Measurements from ENCODE around the gene MMP21.
A peak's percentile ranks its signal among the peaks of the same experiment; 100 is the strongest.

Gene MMP21

DNA sequence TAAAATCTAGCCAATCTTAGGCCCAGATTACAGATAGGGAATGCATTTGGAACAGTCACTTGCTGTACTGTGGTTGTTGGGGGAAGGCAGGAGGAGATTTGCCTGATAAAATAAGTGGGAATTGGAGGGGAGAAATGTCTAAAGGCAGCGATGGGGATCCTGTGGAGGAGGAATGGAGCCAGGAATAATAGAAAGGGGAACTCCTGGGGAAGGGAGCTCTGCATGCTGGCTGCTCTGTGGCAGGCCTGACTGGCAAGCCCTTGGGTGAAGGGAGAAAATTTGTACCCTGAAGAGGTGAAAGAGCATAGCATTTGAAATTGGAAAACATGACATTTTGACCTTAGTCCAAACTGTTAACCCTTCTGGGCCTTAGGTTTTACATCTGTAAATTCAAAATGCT, 13.7 kb downstream of the MMP21 start:
- H3K4me1 Mint-ChIP-seq (ENCODE audit: low read depth) = peaks cover 3% of the 10 kb centered on the region
- no peaks in the 10 kb centered on the region for H3K27me3 Mint-ChIP-seq
- no peak overlapping the region for H3K27ac Mint-ChIP-seq
- H3K4me3 Mint-ChIP-seq = no peak overlapping the region
- peaks cover 15% of the 10 kb centered on the region for H3K36me3 Mint-ChIP-seq
- no peaks in the 10 kb centered on the region for H3K9me3 Mint-ChIP-seq (ENCODE audit: low read depth)

DNA sequence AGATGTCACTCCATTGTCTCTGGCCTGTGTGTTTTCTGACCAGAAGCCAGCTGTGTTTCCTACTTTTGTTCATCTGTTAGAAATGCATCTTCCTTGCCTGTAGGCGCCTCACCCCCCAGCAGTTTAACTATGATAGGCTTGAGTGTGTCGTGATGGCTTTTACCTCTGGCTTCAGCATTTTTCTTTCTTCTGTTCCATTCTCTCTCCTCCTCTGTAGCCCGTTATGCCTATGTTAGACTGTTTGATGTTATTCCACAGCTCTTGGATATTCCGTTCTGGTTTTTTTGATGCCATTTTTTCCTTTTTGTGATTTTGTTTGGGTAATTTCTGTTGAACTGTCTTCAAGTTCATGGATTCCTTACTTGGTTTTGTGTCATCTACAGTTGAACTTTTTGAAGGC, 17.9 kb downstream of the MMP21 start:
- Mint-ChIP-seq H3K4me3 (no peak overlapping the region), H3K27ac (peak overlapping the region; percentile 1), H3K36me3 (peaks cover 8% of the 10 kb centered on the region), H3K27me3 (no peaks in the 10 kb centered on the region), H3K4me1 (ENCODE audit: low read depth) (peaks cover 9% of the 10 kb centered on the region), H3K9me3 (ENCODE audit: low read depth) (no peaks in the 10 kb centered on the region)

DNA sequence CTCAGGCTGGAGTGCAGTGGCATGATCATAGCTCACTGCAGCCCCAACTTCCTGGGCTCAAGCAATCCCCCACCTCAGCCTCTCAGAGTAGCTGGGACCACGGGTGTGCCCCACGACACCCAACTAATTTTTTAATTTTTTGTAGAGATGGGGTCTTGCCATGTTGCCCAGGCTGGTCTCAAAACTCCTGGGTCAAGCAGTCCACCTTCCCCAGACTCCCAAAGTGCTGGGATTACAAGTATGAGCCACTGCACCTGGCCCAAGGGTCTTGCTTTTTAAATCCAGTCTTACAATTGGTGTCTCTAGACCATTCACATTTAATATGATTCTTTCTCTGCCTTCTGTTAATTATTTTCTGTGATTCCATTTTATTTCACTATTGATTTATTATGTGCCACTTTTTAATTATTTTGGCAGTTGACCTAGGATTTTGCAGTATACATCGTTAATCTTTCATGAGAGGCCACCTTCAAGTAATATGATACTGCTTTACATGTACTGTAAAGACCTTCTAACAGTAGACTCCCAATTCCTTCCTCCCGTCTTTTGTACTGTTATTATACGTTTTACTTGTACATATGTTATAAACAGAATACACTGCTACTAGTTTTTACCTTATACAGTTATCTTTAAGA, 18.7 kb downstream of the MMP21 start:
- Mint-ChIP-seq H3K4me3 (no peak overlapping the region), H3K27me3 (no peaks in the 10 kb centered on the region), H3K4me1 (ENCODE audit: low read depth) (peaks cover 9% of the 10 kb centered on the region), H3K9me3 (ENCODE audit: low read depth) (no peaks in the 10 kb centered on the region), H3K36me3 (peaks cover 8% of the 10 kb centered on the region), H3K27ac (peak overlapping the region; percentile 17)

DNA sequence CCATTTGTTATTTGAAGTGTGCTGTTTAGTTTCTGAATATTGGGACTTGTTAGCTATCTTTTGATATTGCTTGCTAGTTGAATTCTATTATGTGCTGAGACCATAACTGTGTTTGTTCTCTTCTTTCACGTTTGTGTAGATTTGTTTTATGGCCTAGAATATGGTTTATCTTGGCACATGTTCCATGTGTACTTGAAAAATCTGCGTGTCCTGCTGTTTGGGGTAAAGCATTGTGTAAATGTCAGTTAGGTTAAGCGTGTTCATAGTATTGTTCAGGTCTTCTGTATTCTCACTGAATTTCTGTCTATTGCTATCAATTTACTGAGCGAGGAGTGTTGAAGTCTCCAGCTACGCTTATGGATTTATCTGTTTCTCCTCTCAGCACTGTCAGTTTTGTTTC, 19.4 kb downstream of the MMP21 start:
- Mint-ChIP-seq H3K4me3 (no peak overlapping the region), H3K36me3 (peaks cover 8% of the 10 kb centered on the region), H3K9me3 (ENCODE audit: low read depth) (no peaks in the 10 kb centered on the region), H3K27ac (peak overlapping the region; percentile 6), H3K4me1 (ENCODE audit: low read depth) (peaks cover 9% of the 10 kb centered on the region), H3K27me3 (no peaks in the 10 kb centered on the region)

DNA sequence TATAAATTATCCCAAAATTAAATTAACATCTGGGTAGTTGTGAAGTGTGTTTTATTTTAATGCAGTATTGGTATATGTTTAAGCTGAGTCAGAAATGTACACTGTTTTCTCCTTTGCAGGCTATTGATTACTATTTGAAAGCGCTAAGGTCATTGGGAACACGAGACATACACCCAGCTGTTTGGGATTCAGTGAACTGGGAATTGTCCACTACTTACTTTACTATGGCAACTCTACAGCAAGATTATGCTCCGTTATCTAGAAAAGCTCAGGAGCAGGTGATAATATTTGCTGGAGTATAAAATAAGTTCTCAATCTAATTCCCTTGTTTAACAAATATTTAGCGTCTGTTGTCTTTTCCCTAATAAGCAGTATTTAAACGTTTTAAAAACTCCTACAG, 28.2 kb downstream of the MMP21 start:
- Mint-ChIP-seq H3K4me3 (no peak overlapping the region), H3K27ac (no peak overlapping the region), H3K27me3 (no peaks in the 10 kb centered on the region), H3K4me1 (ENCODE audit: low read depth) (no peaks in the 10 kb centered on the region), H3K9me3 (ENCODE audit: low read depth) (no peaks in the 10 kb centered on the region), H3K36me3 (peaks cover 23% of the 10 kb centered on the region)

DNA sequence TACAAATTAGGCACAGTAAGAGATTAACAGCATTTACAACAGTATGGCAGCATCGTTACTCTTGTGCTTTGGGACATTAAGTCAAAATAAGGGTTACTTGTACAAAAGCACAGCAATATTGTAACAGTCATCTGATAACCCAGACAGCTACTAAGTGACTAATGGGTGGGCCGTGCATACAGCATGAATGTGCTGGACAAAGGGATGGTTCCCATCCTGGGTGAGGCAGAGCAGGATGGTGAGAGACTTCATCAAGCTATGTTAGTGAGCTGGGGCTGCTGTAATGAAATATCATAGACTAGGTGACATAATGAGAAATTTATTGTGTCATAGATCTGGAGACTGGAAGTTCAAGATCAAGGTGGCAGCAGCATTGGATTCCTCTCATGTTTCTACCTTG, 30.7 kb downstream of the MMP21 start:
- Mint-ChIP-seq H3K27me3 (no peaks in the 10 kb centered on the region), H3K9me3 (ENCODE audit: low read depth) (no peaks in the 10 kb centered on the region), H3K36me3 (peaks cover 27% of the 10 kb centered on the region), H3K27ac (no peak overlapping the region), H3K4me3 (no peak overlapping the region), H3K4me1 (ENCODE audit: low read depth) (no peaks in the 10 kb centered on the region)

DNA sequence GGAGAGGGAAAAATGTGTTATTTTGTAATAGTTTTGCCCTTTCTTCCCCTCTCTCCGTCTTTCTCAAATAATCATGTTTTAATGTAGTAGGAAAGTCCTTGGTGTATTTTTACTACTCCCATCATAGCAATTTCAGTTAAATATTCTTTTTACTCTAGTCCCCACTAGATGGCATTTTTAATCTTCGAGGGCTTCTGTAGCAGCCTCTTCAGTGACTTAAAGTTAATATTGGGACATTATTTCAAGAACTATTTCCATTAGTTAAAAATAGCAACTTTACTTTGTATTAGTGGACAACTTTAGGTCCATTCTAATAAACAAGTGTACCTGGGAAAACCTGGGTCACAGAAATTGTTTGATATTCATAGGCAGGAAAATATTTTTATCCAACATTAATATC, 33.2 kb downstream of the MMP21 start:
- Mint-ChIP-seq H3K27ac (no peak overlapping the region), H3K36me3 (peaks cover 23% of the 10 kb centered on the region), H3K27me3 (no peaks in the 10 kb centered on the region), H3K4me3 (no peak overlapping the region), H3K4me1 (ENCODE audit: low read depth) (no peaks in the 10 kb centered on the region), H3K9me3 (ENCODE audit: low read depth) (no peaks in the 10 kb centered on the region)

DNA sequence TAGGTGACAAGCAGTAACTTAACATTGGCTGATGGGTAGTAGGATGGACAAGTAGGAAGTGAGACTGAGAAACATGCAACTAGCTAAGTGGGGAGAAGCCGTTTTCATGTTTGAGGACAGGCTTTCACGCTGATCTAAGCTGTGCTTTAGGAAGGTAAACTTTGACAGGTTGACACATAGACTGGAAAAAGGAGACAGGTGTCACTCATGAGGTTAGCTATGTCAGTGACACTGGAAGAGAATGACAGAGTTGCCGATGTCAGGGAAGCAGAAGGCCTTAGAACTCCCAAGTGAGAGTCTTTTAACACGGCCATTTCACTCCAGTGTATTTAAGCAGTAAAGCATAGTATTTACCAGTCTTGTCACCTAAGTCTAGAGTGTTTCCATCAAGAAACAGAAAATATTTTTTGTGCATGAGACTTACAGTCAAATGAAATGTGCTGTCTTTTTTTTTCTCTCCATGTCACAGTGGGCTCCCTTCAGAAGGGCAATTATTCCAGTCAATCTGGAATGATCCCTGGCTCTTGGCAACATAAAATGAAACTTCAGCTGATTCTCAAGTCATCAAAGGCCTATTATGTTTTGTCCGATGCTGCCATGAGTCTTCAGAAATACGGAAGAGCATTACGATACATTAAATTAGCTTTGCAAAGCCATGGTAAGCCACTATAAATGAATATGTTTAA, 35.5 kb downstream of the MMP21 start:
- Mint-ChIP-seq H3K4me3 (no peak overlapping the region), H3K27me3 (no peaks in the 10 kb centered on the region), H3K36me3 (peaks cover 25% of the 10 kb centered on the region), H3K9me3 (ENCODE audit: low read depth) (no peaks in the 10 kb centered on the region), H3K27ac (peak overlapping the region; percentile 5), H3K4me1 (ENCODE audit: low read depth) (no peaks in the 10 kb centered on the region)

DNA sequence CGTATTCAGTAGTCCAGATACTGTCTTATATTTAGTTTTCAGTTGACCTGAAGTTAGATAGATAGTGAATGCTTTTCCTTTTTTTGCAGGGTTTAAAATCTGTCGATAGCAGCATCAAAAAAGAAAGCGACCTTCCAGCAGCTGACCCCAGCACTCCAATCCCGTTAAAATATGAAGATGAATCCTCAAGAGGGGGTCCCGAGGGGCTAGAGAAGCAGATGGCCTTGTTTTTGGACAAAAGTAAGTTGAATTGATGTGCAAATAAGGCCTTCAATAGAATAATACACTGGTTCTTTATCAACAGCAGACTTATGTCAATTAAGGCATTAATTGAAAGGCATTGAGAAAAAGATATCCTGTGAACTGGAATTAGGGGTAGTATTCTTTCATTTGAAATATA, 37.4 kb downstream of the MMP21 start:
- no peaks in the 10 kb centered on the region for H3K9me3 Mint-ChIP-seq (ENCODE audit: low read depth)
- H3K27me3 Mint-ChIP-seq = no peaks in the 10 kb centered on the region
- no peaks in the 10 kb centered on the region for H3K4me1 Mint-ChIP-seq (ENCODE audit: low read depth)
- H3K4me3 Mint-ChIP-seq = no peak overlapping the region
- no peak overlapping the region for H3K27ac Mint-ChIP-seq
- peaks cover 14% of the 10 kb centered on the region for H3K36me3 Mint-ChIP-seq

DNA sequence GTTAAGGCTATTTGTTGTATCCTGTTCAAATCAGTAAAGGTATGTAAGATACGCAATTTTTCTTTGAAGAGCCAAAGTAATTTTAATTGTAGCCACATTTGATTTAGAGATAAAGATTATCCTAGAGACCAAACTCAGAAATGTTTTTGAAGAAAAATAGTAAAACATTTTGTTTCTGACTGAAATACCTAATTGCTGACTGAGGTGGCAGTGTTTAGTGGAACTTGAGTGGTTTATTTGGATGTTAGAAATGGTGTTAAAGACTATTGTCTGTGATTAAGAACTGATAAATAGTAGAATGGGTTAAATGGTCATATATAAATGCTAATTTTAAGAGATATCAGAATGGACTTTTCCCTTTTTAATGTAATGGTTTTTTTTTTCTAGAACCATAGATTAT, 40.8 kb downstream of the MMP21 start:
- Mint-ChIP-seq H3K36me3 (peaks cover 15% of the 10 kb centered on the region), H3K4me1 (ENCODE audit: low read depth) (peaks cover 4% of the 10 kb centered on the region), H3K9me3 (ENCODE audit: low read depth) (no peaks in the 10 kb centered on the region)

DNA sequence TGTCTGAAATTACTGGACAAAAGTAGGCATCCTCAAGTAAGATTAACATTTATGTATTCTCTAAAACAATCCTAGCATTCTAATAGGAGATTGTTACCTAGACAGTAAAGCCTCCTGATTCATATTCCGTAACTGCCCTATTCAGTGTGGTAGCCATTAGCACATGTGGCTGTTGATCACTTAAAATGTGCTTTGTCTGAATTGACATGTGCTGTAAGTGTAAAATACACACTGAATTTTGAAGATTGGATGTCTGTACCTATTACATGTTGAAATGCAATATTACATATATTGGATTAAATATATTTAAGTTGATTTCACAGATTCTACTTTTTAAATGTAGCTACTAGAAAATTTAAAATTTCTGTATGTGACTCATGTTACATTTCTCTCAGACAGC, 41.5 kb downstream of the MMP21 start:
- peaks cover 4% of the 10 kb centered on the region for H3K4me1 Mint-ChIP-seq (ENCODE audit: low read depth)
- no peaks in the 10 kb centered on the region for H3K9me3 Mint-ChIP-seq (ENCODE audit: low read depth)
- no peak overlapping the region for H3K27ac Mint-ChIP-seq
- no peak overlapping the region for H3K4me3 Mint-ChIP-seq
- H3K27me3 Mint-ChIP-seq = no peaks in the 10 kb centered on the region
- peaks cover 13% of the 10 kb centered on the region for H3K36me3 Mint-ChIP-seq

More for the DNA sequence above, 40.8 kb downstream of the MMP21 start:
- Mint-ChIP-seq H3K27me3 (no peaks in the 10 kb centered on the region), H3K27ac (no peak overlapping the region), H3K4me3 (no peak overlapping the region)

DNA sequence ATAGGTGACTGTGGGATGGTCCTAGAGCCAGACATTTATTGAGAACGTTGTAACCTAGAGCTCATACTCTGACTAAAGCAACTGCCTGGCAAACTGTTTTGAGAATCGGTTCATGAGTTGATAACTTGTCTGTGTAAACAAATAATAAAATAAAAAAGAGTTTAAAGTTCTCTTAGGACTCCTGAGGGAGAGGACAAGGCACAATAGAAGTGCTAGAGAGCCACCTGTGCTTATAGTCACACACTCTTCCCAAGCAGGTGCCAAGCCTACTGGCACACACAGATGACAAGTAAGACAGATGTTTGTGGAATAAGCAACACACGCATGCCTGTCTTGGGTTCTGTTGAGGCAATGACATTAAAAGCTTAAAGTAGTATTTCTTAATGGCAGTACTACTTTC, 48.2 kb downstream of the MMP21 start:
- peaks cover 15% of the 10 kb centered on the region for H3K36me3 Mint-ChIP-seq
- peak overlapping the region; percentile 16 for H3K27ac Mint-ChIP-seq
- no peak overlapping the region for H3K4me3 Mint-ChIP-seq
- H3K9me3 Mint-ChIP-seq (ENCODE audit: low read depth) = no peaks in the 10 kb centered on the region
- peaks cover 15% of the 10 kb centered on the region for H3K4me1 Mint-ChIP-seq (ENCODE audit: low read depth)
- H3K27me3 Mint-ChIP-seq = no peaks in the 10 kb centered on the region

DNA sequence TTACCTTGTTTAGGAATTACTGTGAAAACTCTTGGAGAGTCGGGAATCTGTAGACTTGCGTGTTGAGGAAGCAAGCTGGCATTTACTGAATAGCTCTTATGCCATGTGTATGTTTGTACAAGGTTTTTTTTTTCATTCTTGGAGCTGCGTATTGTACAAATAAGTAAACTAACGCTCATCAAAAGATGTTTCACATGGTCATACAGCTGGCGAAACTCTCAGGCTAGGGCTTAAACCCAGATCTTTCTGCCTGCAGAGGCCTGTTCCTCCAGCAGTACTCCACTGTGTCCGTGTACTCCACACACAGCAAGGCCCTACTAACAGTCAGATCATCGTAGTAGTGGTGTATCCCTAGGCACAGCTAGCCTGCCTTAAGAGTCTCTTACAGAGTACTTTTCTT, 48.7 kb downstream of the MMP21 start:
- H3K4me1 Mint-ChIP-seq (ENCODE audit: low read depth) = peaks cover 13% of the 10 kb centered on the region
- no peaks in the 10 kb centered on the region for H3K27me3 Mint-ChIP-seq
- no peaks in the 10 kb centered on the region for H3K9me3 Mint-ChIP-seq (ENCODE audit: low read depth)
- no peak overlapping the region for H3K4me3 Mint-ChIP-seq
- H3K36me3 Mint-ChIP-seq = peaks cover 16% of the 10 kb centered on the region
- H3K27ac Mint-ChIP-seq = no peak overlapping the region

DNA sequence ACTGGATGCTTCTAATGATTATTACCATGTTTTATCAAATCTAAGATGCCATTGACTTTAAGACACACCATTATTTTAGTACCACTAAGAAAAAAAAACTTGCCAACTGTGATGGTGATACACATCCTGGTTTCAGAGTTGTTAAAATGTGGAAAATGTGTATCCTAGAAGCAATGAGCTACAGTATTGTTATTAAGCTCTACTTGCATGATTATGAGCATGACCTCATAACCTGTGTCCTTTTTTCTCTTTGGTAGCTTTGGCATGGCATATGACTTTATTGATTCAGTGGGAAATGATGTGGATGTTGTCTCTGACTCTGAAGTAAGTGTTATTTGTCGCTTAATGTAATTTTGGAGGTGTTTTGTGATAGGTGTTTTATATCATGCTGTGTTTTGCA, 52.8 kb downstream of the MMP21 start:
- Mint-ChIP-seq H3K36me3 (peaks cover 15% of the 10 kb centered on the region), H3K4me1 (ENCODE audit: low read depth) (peaks cover 36% of the 10 kb centered on the region), H3K4me3 (no peak overlapping the region), H3K9me3 (ENCODE audit: low read depth) (no peaks in the 10 kb centered on the region), H3K27ac (peak overlapping the region; percentile 17), H3K27me3 (no peaks in the 10 kb centered on the region)

DNA sequence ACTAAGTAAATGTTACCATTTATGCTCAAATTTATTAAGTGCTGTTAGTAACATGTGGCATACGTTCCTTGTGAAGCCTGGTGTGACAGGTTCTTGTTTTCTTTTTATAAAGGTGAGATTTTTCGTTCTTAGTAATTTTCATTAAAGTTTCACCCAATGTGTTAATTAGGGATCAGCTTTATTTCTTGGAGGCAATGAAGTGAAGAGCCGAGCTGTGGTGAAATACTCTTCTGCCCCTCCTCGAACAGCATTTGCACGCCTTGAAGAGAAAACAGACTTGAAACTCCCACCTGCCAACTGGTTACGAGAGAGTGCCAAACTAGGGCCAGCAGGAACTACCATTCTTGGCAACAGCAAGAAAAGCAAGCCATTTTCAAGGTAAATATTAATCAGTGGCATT, 54.6 kb downstream of the MMP21 start:
- Mint-ChIP-seq H3K4me1 (ENCODE audit: low read depth) (peaks cover 34% of the 10 kb centered on the region), H3K9me3 (ENCODE audit: low read depth) (no peaks in the 10 kb centered on the region), H3K27ac (peak overlapping the region; percentile 77), H3K36me3 (peaks cover 13% of the 10 kb centered on the region), H3K27me3 (no peaks in the 10 kb centered on the region), H3K4me3 (peak overlapping the region; percentile 96)

DNA sequence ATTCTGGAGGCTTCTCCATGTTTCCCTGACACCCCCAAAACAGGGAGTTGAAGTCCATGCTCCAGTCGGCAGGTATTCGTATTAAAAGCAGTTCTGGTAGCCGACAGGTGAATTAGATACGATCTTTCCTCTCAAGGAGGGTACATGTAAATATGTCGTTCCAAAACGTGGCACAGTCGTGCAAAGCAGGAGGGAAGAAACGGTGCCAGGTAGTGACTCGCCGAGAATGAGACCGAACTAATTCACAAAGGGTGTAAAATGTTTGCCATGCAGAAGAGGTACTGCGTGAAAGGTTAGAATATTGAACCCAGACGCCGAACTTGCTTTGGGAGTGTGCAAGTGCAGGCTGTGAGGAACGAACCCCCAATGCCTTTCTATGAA, 55.6 kb downstream of the MMP21 start:
- Mint-ChIP-seq H3K27ac (peak overlapping the region; percentile 98), H3K36me3 (peaks cover 12% of the 10 kb centered on the region), H3K4me3 (peak overlapping the region; percentile 96), H3K27me3 (no peaks in the 10 kb centered on the region), H3K9me3 (ENCODE audit: low read depth) (no peaks in the 10 kb centered on the region), H3K4me1 (ENCODE audit: low read depth) (peaks cover 34% of the 10 kb centered on the region)

All from activated naive CD8-positive, alpha-beta T cell (primary cell).